GM12878 (cell line): ENCODE measurements around the gene SNRPA1. TPM values are rescaled to one million over a fixed set of nuclear protein-coding genes. Genes with fewer than 3 reads are reported as not detected.

ENCODE experiments used
- ATAC-seq: fragments of 200-7000 bp; cut with Tn5 transposase; 3 replicates; pipeline ENCODE4 v1.9.1; 2020; ENCODE audit warnings: mild to moderate bottlenecking, moderate library complexity
- BruUV-seq: library from RNA; stranded (reverse); fragments of 400-500 nt; replicated peaks from 2 replicates; lab custom pipeline; 2021; lab: Mats Ljungman, UMichigan
- CTCF ChIA-PET: fragments of 300-600 bp; sonication (Branson Sonifier 250); formaldehyde crosslinking; extraction: SDS; loops from one replicate; lab custom pipeline; 2021; ENCODE audit warnings: inconsistent platforms; lab: Yijun Ruan, JAX
- POLR2A ChIA-PET: fragments of 350-600 bp; formaldehyde crosslinking; extraction: SDS; loops from one replicate; lab custom pipeline; 2021; ENCODE audit warnings: inconsistent platforms; lab: Charles Lee
- RAD21 ChIA-PET: fragments of 300-600 bp; sonication (Branson Sonifier 250); formaldehyde crosslinking; loops from one replicate; lab custom pipeline; 2023; ENCODE audit warnings: antibody characterized with exemption; ENCODE audit not compliant: unreplicated experiment; lab: Charles Lee
- SMC1A ChIA-PET: fragments of 300-600 bp; sonication (Branson Sonifier 250); formaldehyde crosslinking; loops from one replicate; lab custom pipeline; 2023; ENCODE audit not compliant: unreplicated experiment, uncharacterized antibody; lab: Charles Lee
- DNase-seq: peaks from one replicate; pipeline ENCODE4 v3.0.0-alpha.2; 2011; ENCODE audit warnings: low read depth, low spot score
- FAIRE-seq: peaks from 3 replicates; lab custom pipeline; 2011; peaks lifted over from hg19 to GRCh38; lab: Jason Lieb, UNC
- H2AFZ ChIP-seq: 2 replicates; pipeline ENCODE4 v1.6.0; 2011; ENCODE audit warnings: low read depth, low read length, control low read depth; ENCODE audit not compliant: control insufficient read depth
- H3K27ac ChIP-seq: 2 replicates; pipeline ENCODE4 v1.5.1; 2011; ENCODE audit warnings: control low read depth; ENCODE audit not compliant: control insufficient read depth, insufficient read depth
- H3K27me3 ChIP-seq, 2 experiments: replicated peaks in 1 of 2; 2 replicates each; pipeline versions ENCODE4 v1.6.0 to v1.6.1; 2011; ENCODE audit warnings: low read length in 1 of 2; ENCODE audit not compliant: control insufficient read depth in 2 of 2, insufficient read depth in 2 of 2
- H3K36me3 ChIP-seq, 2 experiments: 2 replicates each; pipeline ENCODE4 v1.5.1; 2011; ENCODE audit warnings: low read length in 1 of 2; ENCODE audit not compliant: control insufficient read depth in 2 of 2, insufficient read depth in 2 of 2
- H3K4me1 ChIP-seq: 2 replicates; pipeline ENCODE4 v1.6.1; 2011; ENCODE audit warnings: mild to moderate bottlenecking, low read length, moderate library complexity, mixed read lengths; ENCODE audit not compliant: control insufficient read depth, insufficient read depth
- H3K4me2 ChIP-seq: 2 replicates; pipeline ENCODE4 v1.6.0; 2011; ENCODE audit warnings: control low read depth; ENCODE audit not compliant: control insufficient read depth, insufficient read depth
- H3K4me3 ChIP-seq: fragments of 200-600 bp; sonication (generic); 2 replicates; pipeline ENCODE4 v1.5.1; 2016
- H3K79me2 ChIP-seq: 2 replicates; pipeline ENCODE4 v1.6.0; 2011; ENCODE audit warnings: low read length; ENCODE audit not compliant: control insufficient read depth, insufficient read depth
- H3K9ac ChIP-seq: 2 replicates; pipeline ENCODE4 v1.8.0; 2011; ENCODE audit warnings: low read length, control low read depth, mixed read lengths; ENCODE audit not compliant: control insufficient read depth, insufficient read depth
- H3K9me3 ChIP-seq: replicated peaks from 3 replicates; pipeline ENCODE4 v1.5.1; 2011; ENCODE audit warnings: mild to moderate bottlenecking, low read length; ENCODE audit not compliant: control insufficient read depth, insufficient read depth
- H4K20me1 ChIP-seq: 2 replicates; pipeline ENCODE4 v1.6.0; 2011; ENCODE audit not compliant: control insufficient read depth, insufficient read depth
- CTCF ChIP-seq, 3 experiments: IDR thresholded peaks in 2 of 3; conservative IDR thresholded peaks in 1 of 3; 2 replicates each; pipeline ENCODE4 v1.5.1; 2011; ENCODE audit warnings: low read depth in 3 of 3, low read length in 3 of 3, mild to moderate bottlenecking in 3 of 3, control low read depth in 2 of 3, moderate library complexity in 2 of 3, inconsistent platforms in 1 of 3, mixed read lengths in 1 of 3; ENCODE audit not compliant: control insufficient read depth in 2 of 3, insufficient read depth in 1 of 3; ENCODE audit errors: extremely low read depth in 1 of 3
- EED ChIP-seq: sonication (generic); IDR thresholded peaks from 2 replicates; pipeline ENCODE4 v1.6.1; 2016; ENCODE audit warnings: antibody characterized with exemption, low read depth
- EGR1 ChIP-seq, 2 experiments: IDR thresholded peaks; 1 replicate in 1 of 2; 2 replicates in 1 of 2; pipeline ENCODE4 v1.6.1; 2011 to 2012; ENCODE audit warnings: low read depth in 2 of 2, low read length in 2 of 2, borderline replicate concordance in 1 of 2, mild to moderate bottlenecking in 1 of 2, moderate library complexity in 1 of 2
- ETV6 ChIP-seq, 2 experiments: fragments of 450-650 bp in 1 of 2; IDR thresholded peaks in 1 of 2; conservative IDR thresholded peaks in 1 of 2; 2 replicates each; pipeline ENCODE4 v1.6.1; 2014; ENCODE audit warnings: antibody characterized with exemption in 1 of 2, borderline replicate concordance in 1 of 2, low read depth in 1 of 2, mild to moderate bottlenecking in 1 of 2, moderate library complexity in 1 of 2
- EZH2 ChIP-seq: IDR thresholded peaks from 2 replicates; pipeline ENCODE4 v1.6.1; 2012; ENCODE audit warnings: low read depth, mild to moderate bottlenecking, control low read depth, inconsistent platforms, low read length, borderline replicate concordance; ENCODE audit not compliant: control insufficient read depth
- HDAC2 ChIP-seq: fragments of 200-600 bp; sonication (generic); IDR thresholded peaks from 2 replicates; pipeline ENCODE4 v1.6.1; 2017
- IKZF2 ChIP-seq, 2 experiments: fragments of 450-650 bp; IDR thresholded peaks; 2 replicates each; pipeline ENCODE4 v1.6.1; 2017; ENCODE audit warnings: mild to moderate bottlenecking in 2 of 2, moderate library complexity in 2 of 2
- NRF1 ChIP-seq: conservative IDR thresholded peaks from 2 replicates; pipeline ENCODE4 v1.6.1; 2011; ENCODE audit warnings: mild to moderate bottlenecking, low read depth, low read length, improper control_type of control experiment
- POU2F2 ChIP-seq: IDR thresholded peaks from 3 replicates; pipeline ENCODE4 v1.6.1; 2011; ENCODE audit warnings: low read depth, mild to moderate bottlenecking, low read length, borderline replicate concordance
- SMC3 ChIP-seq: IDR thresholded peaks from 2 replicates; pipeline ENCODE4 v1.6.1; 2011; ENCODE audit warnings: low read length, improper control_type of control experiment, borderline replicate concordance
- SREBF1 ChIP-seq: IDR thresholded peaks from 2 replicates; pipeline ENCODE4 v1.6.1; 2012; ENCODE audit warnings: mild to moderate bottlenecking, low read length
- TCF3 ChIP-seq: IDR thresholded peaks from 2 replicates; pipeline ENCODE4 v1.6.1; 2012; ENCODE audit warnings: low read depth, mild to moderate bottlenecking, low read length, borderline replicate concordance; ENCODE audit not compliant: insufficient read depth
- ZBTB40 ChIP-seq: fragments of 450-650 bp; IDR thresholded peaks from 2 replicates; pipeline ENCODE4 v1.6.1; 2016; ENCODE audit warnings: mild to moderate bottlenecking, moderate library complexity, borderline replicate concordance
- WGBS: methylation state at CpG from one replicate; pipeline ENCODE4 v1.1.6; 2016; ENCODE audit warnings: low lambda C conversion rate; ENCODE audit not compliant: insufficient replicate concordance, insufficient coverage; ENCODE audit errors: missing lambda C conversion rate; 5-methylcytosine and 5-hydroxymethylcytosine counted together
- in situ Hi-C: fragments of 300-500 bp; cut with MboI; formaldehyde crosslinking; loops from 9 replicates; pipeline ENCODE4 v1.14.3; 2018; ENCODE audit warnings: mixed read lengths
- intact Hi-C: fragments of 100-400 bp; cut with micrococcal nuclease; formaldehyde crosslinking; loops from one replicate; pipeline ENCODE4 v1.14.2; 2022; ENCODE audit not compliant: unreplicated experiment
- polyA plus RNA-seq, 11 experiments: library from polyadenylated mRNA; depleted of rRNA in 4 of 11; unstranded in 6 of 11; stranded (reverse) in 5 of 11; fragments of >200 nt; fragmentation: Nextera tagmentation in 4 of 11; fragmentation: Illumina TruSeq in 1 of 11; extraction: Ambion mirVana in 4 of 11; extraction: Trizol in 1 of 11; gene quantifications; 1 replicate in 1 of 11; 2 replicates in 10 of 11; pipeline versions ENCODE4 v1.2.1 to v1.2.3, GENCODE V29; 2011 to 2016; ENCODE audit warnings: inconsistent platforms in 2 of 11, missing spikeins in 2 of 11, low read depth in 1 of 11
- total RNA-seq, 4 experiments: library from RNA; depleted of rRNA in 3 of 4; stranded (reverse); fragments of >200 nt in 3 of 4; fragmentation: Illumina TruSeq in 1 of 4; extraction: Trizol in 1 of 4; gene quantifications; 2 replicates each; pipeline versions ENCODE4 v1.2.1 to v1.2.3, GENCODE V29; 2013 to 2021

Gene SNRPA1
- total and polyA plus RNA-seq, 10 of the 15 experiments (the other 5 are each of a cell fraction or from before 2014, with no cell fraction given), result 59.9 to 267 (median 161) TPM

- Histone ChIP-seq H4K20me1 (no peaks in the 10 kb centered on the region), H3K4me2 (peak overlapping the region; percentile 7; the same call in 1 of the 2 replicates), H3K4me3 (no peak overlapping the region), H3K79me2 (no peaks in the 10 kb centered on the region), H3K4me1 (peaks cover 9% of the 10 kb centered on the region), H3K9ac (no peak overlapping the region), H3K36me3 (no peaks in the 10 kb centered on the region), H2AFZ (peak overlapping the region; percentile 71), H3K9me3 (no peaks in the 10 kb centered on the region), H3K27me3 (no peaks in the 10 kb centered on the region), H3K27ac (no peak overlapping the region)
- POLR2A ChIA-PET, result interaction anchor here (0.7 to 1.4 kb wide), 7 partner anchors 10 to 240 kb away, joined by 3 to 8 read pairs (median 3); no protein-coding TSS in a partner anchor
- no TSS peak for BruUV-seq
- ATAC-seq (peak; percentile 88), DNase-seq (peak; percentile 51), FAIRE-seq (peak; percentile 41)
- intact Hi-C loops, result loop anchor here (1.0 to 5.0 kb wide), 4 partner anchors 60 to 341 kb away; partner anchors contain the start of gene LRRK1
- 26% methylated on average over 11 of the region's 11 CpGs for WGBS
- RAD21 ChIA-PET, result interaction anchor here (0.7 to 5.5 kb wide), 38 partner anchors 9 to 390 kb away, joined by 3 to 69 read pairs (median 6); partner anchors contain the start of genes LRRK1 and SNRPA1
- in situ Hi-C loops, result no loop called here
- CTCF ChIA-PET, result interaction anchor here (0.7 to 6.5 kb wide), 55 partner anchors 9 to 586 kb away, joined by 3 to 126 read pairs (median 5); partner anchors contain the start of genes LRRK1 and SNRPA1
- SMC1A ChIA-PET, result interaction anchor here (0.7 to 4.5 kb wide), 39 partner anchors 9 to 383 kb away, joined by 3 to 38 read pairs (median 5); partner anchors contain the start of genes LRRK1 and SNRPA1
- TF ChIP-seq EED (no peak), NRF1 (no peak), ZBTB40 (no peak), HDAC2 (no peak), ETV6 (conservative IDR thresholded peaks at IDR 0.05 in 1 of 2, IDR thresholded peaks at IDR 0.05 in 1 of 2; ENCODE audit: borderline replicate concordance in 1 of 2, low read depth in 1 of 2) (no peak), EZH2 (no peak), TCF3 (no peak), SMC3 (peak; percentile 98), POU2F2 (no peak; the same call in 2 of the 3 replicates), IKZF2 (IDR thresholded peaks at IDR 0.05) (peak; percentile 9 to 49; a peak in 1 of 4 replicates), SREBF1 (no peak), EGR1 (IDR thresholded peaks at IDR 0.05; ENCODE audit: borderline replicate concordance in 1 of 2, low read depth in 2 of 2, low read length in 2 of 2) (no peak), CTCF (IDR thresholded peaks at IDR 0.05 in 2 of 3, conservative IDR thresholded peaks at IDR 0.05 in 1 of 3; ENCODE audit: control insufficient read depth in 2 of 3, extremely low read depth in 1 of 3, insufficient read depth in 1 of 3, low read depth in 3 of 3, low read length in 3 of 3) (peak; percentile 76 to 95 (median 92); a peak in 5 of 6 replicates)
Observed at GRCh38 chr15:101258238-101259144, 36.6 kb downstream of the SNRPA1 start.
